ENCODE results near the gene TAS2R30. TPM values are rescaled to one million over a fixed set of nuclear protein-coding genes. Genes with fewer than 3 reads are reported as not detected.

The TAS2R30 gene

Small RNA genes within 50 kb of the gene (small RNA-seq; reads per million reads assigned to genes)
- gene AC018630.1 (ENCODE audit: insufficient read depth) = not detected
